CD14-positive monocyte (primary cell): ENCODE data around the gene KRT86. TPM values are rescaled to one million over a fixed set of nuclear protein-coding genes. Genes with fewer than 3 reads are reported as not detected.

Experiments used
- DNase-seq, 3 donors: peaks; one replicate each; pipeline ENCODE4 v3.0.0-alpha.2; 2011 to 2022
- H2AFZ ChIP-seq: 2 replicates; pipeline ENCODE4 v1.6.0; 2012; ENCODE audit warnings: mild to moderate bottlenecking, low read depth, low read length, inconsistent platforms; ENCODE audit not compliant: insufficient read depth, poor library complexity, severe bottlenecking
- H3K27ac ChIP-seq, 2 donors: 1 replicate in 1 of 2; 2 replicates in 1 of 2; pipeline ENCODE4 v1.5.1; 2012 to 2013; ENCODE audit warnings: low read length in 2 of 2, control low read depth in 1 of 2, inconsistent platforms in 1 of 2, low read depth in 1 of 2, mild to moderate bottlenecking in 1 of 2
- H3K27me3 ChIP-seq, 2 donors: one replicate each; pipeline versions ENCODE4 v1.6.0 to v1.6.1; 2011 to 2013; ENCODE audit warnings: low read length in 2 of 2; ENCODE audit not compliant: control insufficient read depth in 2 of 2, insufficient read depth in 2 of 2
- H3K36me3 ChIP-seq, 2 donors: replicated peaks in 1 of 2; 1 replicate in 1 of 2; 2 replicates in 1 of 2; pipeline versions ENCODE4 v1.5.1 to v1.6.1; 2012 to 2013; ENCODE audit warnings: low read length in 2 of 2, control low read depth in 1 of 2, inconsistent platforms in 1 of 2, mild to moderate bottlenecking in 1 of 2; ENCODE audit not compliant: insufficient read depth in 2 of 2, control insufficient read depth in 1 of 2
- H3K4me1 ChIP-seq, 2 donors: 1 replicate in 1 of 2; 2 replicates in 1 of 2; pipeline versions ENCODE4 v1.5.1 to v1.6.1; 2012 to 2013; ENCODE audit warnings: low read length in 2 of 2, control low read depth in 1 of 2, inconsistent platforms in 1 of 2, mild to moderate bottlenecking in 1 of 2, moderate library complexity in 1 of 2; ENCODE audit not compliant: insufficient read depth in 2 of 2, control insufficient read depth in 1 of 2
- H3K4me2 ChIP-seq: replicated peaks from 2 replicates; pipeline ENCODE3; 2012; ENCODE audit warnings: low read length, moderate library complexity, mild to moderate bottlenecking; ENCODE audit not compliant: poor library complexity, severe bottlenecking; ENCODE audit errors: extremely low read depth
- H3K4me3 ChIP-seq, 3 experiments: fragments of 200-600 bp in 1 of 3; sonication (generic) in 1 of 3; replicated peaks in 1 of 3; 1 replicate in 2 of 3; 2 replicates in 1 of 3; pipeline ENCODE4 v1.5.1; 2011 to 2013; ENCODE audit warnings: low read length in 3 of 3, mild to moderate bottlenecking in 3 of 3, control low read depth in 2 of 3, low read depth in 2 of 3, inconsistent platforms in 1 of 3, moderate library complexity in 1 of 3
- H3K79me2 ChIP-seq: 2 replicates; pipeline ENCODE4 v1.6.0; 2012; ENCODE audit warnings: mild to moderate bottlenecking, control low read depth, inconsistent platforms, low read length, moderate library complexity; ENCODE audit not compliant: insufficient read depth
- H3K9ac ChIP-seq: 2 replicates; pipeline ENCODE4 v1.6.0; 2017; ENCODE audit warnings: low read length, mild to moderate bottlenecking; ENCODE audit not compliant: insufficient read depth, poor library complexity, severe bottlenecking
- H3K9me3 ChIP-seq, 2 donors: replicated peaks in 1 of 2; 1 replicate in 1 of 2; 2 replicates in 1 of 2; pipeline versions ENCODE4 v1.5.1 to v1.6.1; 2012 to 2013; ENCODE audit warnings: low read length in 2 of 2, control low read depth in 1 of 2; ENCODE audit not compliant: control insufficient read depth in 1 of 2, insufficient read depth in 1 of 2
- H4K20me1 ChIP-seq: 2 replicates; pipeline ENCODE4 v1.6.0; 2012; ENCODE audit warnings: mild to moderate bottlenecking, low read length, control low read depth, moderate library complexity; ENCODE audit not compliant: insufficient read depth
- H3K27ac Mint-ChIP-seq, 7 donors: one replicate each; pipeline ENCODE4 v1.8.0; 2020; ENCODE audit warnings: mild to moderate bottlenecking in 7 of 7, mixed read lengths in 7 of 7, moderate library complexity in 6 of 7, inconsistent platforms in 2 of 7
- H3K27me3 Mint-ChIP-seq, 3 donors: one replicate each; pipeline ENCODE4 v1.8.0; 2021 to 2022; ENCODE audit warnings: low read depth in 3 of 3, mild to moderate bottlenecking in 3 of 3, mixed read lengths in 3 of 3, moderate library complexity in 3 of 3, inconsistent platforms in 1 of 3
- H3K36me3 Mint-ChIP-seq, 2 donors: one replicate each; pipeline ENCODE4 v1.8.0; 2020; ENCODE audit warnings: mixed read lengths in 2 of 2, inconsistent platforms in 1 of 2, mild to moderate bottlenecking in 1 of 2
- H3K4me1 Mint-ChIP-seq: one replicate; pipeline ENCODE4 v1.8.0; 2020; ENCODE audit warnings: mild to moderate bottlenecking, mixed read lengths
- H3K4me3 Mint-ChIP-seq, 2 donors: one replicate each; pipeline ENCODE4 v1.8.0; 2020; ENCODE audit warnings: mild to moderate bottlenecking in 2 of 2, mixed read lengths in 2 of 2, moderate library complexity in 1 of 2
- H3K9me3 Mint-ChIP-seq, 7 donors: one replicate each; pipeline ENCODE4 v1.8.0; 2020 to 2022; ENCODE audit warnings: mixed read lengths in 7 of 7, mild to moderate bottlenecking in 6 of 7, moderate library complexity in 6 of 7, inconsistent platforms in 2 of 7
- CTCF ChIP-seq: fragments of 200-600 bp; IDR thresholded peaks from one replicate; pipeline ENCODE4 v1.8.0; 2022; ENCODE audit warnings: antibody characterized with exemption, mild to moderate bottlenecking
- WGBS: methylation state at CpG from one replicate; pipeline ENCODE4 v1.1.5; 2013; ENCODE audit warnings: missing lambda C conversion rate; ENCODE audit not compliant: insufficient coverage; 5-methylcytosine and 5-hydroxymethylcytosine counted together
- intact Hi-C, 2 donors: fragments of 100-400 bp; cut with micrococcal nuclease; formaldehyde crosslinking; loops; one replicate each; pipeline versions ENCODE4 v1.15.0 to v1.15.1; 2023
- polyA plus RNA-seq, 3 donors: library from polyadenylated mRNA; depleted of rRNA in 1 of 3; unstranded in 2 of 3; stranded (reverse) in 1 of 3; fragments of 300-500 nt in 2 of 3; fragments of >200 nt in 1 of 3; fragmentation: Illumina TruSeq in 2 of 3; gene quantifications; 1 replicate in 2 of 3; 2 replicates in 1 of 3; pipeline ENCODE4 v1.2.3, GENCODE V29; 2012 to 2021

Gene KRT86
- polyA plus RNA-seq, 3 donors, result not detected

- Mint-ChIP-seq H3K4me3 (no peak overlapping the region), H3K27ac (no peak overlapping the region), H3K27me3 (peaks cover 6 to 16% (median 10%) of the 10 kb centered on the region in 3 donors), H3K9me3 (no peaks in the 10 kb centered on the region), H3K4me1 (peaks cover 4% of the 10 kb centered on the region), H3K36me3 (no peaks in the 10 kb centered on the region)
- Histone ChIP-seq H2AFZ (no peak overlapping the region), H3K27ac (no peak overlapping the region), H3K79me2 (no peaks in the 10 kb centered on the region), H3K27me3 (peaks cover 2 to 4% of the 10 kb centered on the region in 2 donors), H3K4me3 (no peak overlapping the region), H3K36me3 (no peaks in the 10 kb centered on the region), H4K20me1 (no peaks in the 10 kb centered on the region), H3K9me3 (no peaks in the 10 kb centered on the region), H3K9ac (no peak overlapping the region), H3K4me2 (no peak overlapping the region), H3K4me1 (no peaks in the 10 kb centered on the region)
- no CpG with 5 or more reads among the region's 1 CpG for WGBS
- no peak for DNase-seq
- intact Hi-C loops, result no loop called here
- no peak for TF ChIP-seq CTCF
Observed at GRCh38 chr12:52331039-52331438, 56.6 kb downstream of the KRT86 start.

GRCh38 chr12:52331833-52332232, 57.4 kb downstream of the KRT86 start:
- Histone ChIP-seq H3K4me2 (no peak overlapping the region), H3K79me2 (no peaks in the 10 kb centered on the region), H3K27ac (no peak overlapping the region), H3K36me3 (no peaks in the 10 kb centered on the region), H3K4me3 (no peak overlapping the region), H3K9me3 (no peaks in the 10 kb centered on the region), H3K27me3 (peaks cover 2 to 3% of the 10 kb centered on the region in 2 donors), H3K9ac (no peak overlapping the region), H2AFZ (no peak overlapping the region), H4K20me1 (no peaks in the 10 kb centered on the region), H3K4me1 (no peaks in the 10 kb centered on the region)
- WGBS, result 96% methylated on average over 2 of the region's 3 CpGs
- Mint-ChIP-seq H3K4me3 (no peak overlapping the region), H3K4me1 (peaks cover 4% of the 10 kb centered on the region), H3K36me3 (no peaks in the 10 kb centered on the region), H3K9me3 (peaks cover 0 to 6% (median 4%) of the 10 kb centered on the region in 7 donors), H3K27me3 (peaks cover 4 to 15% (median 8%) of the 10 kb centered on the region in 3 donors), H3K27ac (no peak overlapping the region)
- no peak for TF ChIP-seq CTCF
- intact Hi-C loops, result no loop called here
- DNase-seq, result no peak
